MM.1S (cell line): ENCODE measurements around the gene TBC1D5.

ENCODE experiments used
- DNase-seq: peaks from one replicate; pipeline ENCODE4 v3.0.0-alpha.2; 2015
- H2AFZ ChIP-seq: fragments of 300-600 bp; sonication (generic); 2 replicates; pipeline ENCODE4 v1.6.0; 2016; ENCODE audit warnings: antibody characterized with exemption, low read length
- H3F3A ChIP-seq: fragments of 300-600 bp; sonication (generic); 2 replicates; pipeline ENCODE4 v1.6.1; 2016; ENCODE audit warnings: mild to moderate bottlenecking, antibody characterized with exemption, low read length, moderate library complexity, mixed read lengths; ENCODE audit not compliant: insufficient read depth
- H3K27ac ChIP-seq: fragments of 300-600 bp; sonication (generic); 2 replicates; pipeline ENCODE4 v1.5.1; 2016; ENCODE audit warnings: mild to moderate bottlenecking, low read length
- H3K27me3 ChIP-seq: fragments of 300-600 bp; sonication (generic); replicated peaks from 2 replicates; pipeline ENCODE4 v1.6.0; 2016; ENCODE audit warnings: low read length; ENCODE audit not compliant: insufficient read depth
- H3K36me3 ChIP-seq: fragments of 300-600 bp; sonication (generic); replicated peaks from 2 replicates; pipeline ENCODE4 v1.6.1; 2016; ENCODE audit warnings: mild to moderate bottlenecking, low read length, mixed read lengths; ENCODE audit not compliant: insufficient read depth
- H3K4me1 ChIP-seq: fragments of 300-600 bp; sonication (generic); 2 replicates; pipeline ENCODE4 v1.6.1; 2016; ENCODE audit warnings: low read length, mixed read lengths
- H3K4me2 ChIP-seq: fragments of 300-600 bp; sonication (generic); 2 replicates; pipeline ENCODE4 v1.6.0; 2016; ENCODE audit warnings: low read depth, low read length
- H3K4me3 ChIP-seq: fragments of 300-600 bp; sonication (generic); 2 replicates; pipeline ENCODE4 v1.5.1; 2016; ENCODE audit warnings: low read length, mixed read lengths
- H3K79me2 ChIP-seq: fragments of 300-600 bp; sonication (generic); 2 replicates; pipeline ENCODE4 v1.6.1; 2016; ENCODE audit warnings: mixed run types, low read length, mixed read lengths
- H3K9ac ChIP-seq: fragments of 300-600 bp; sonication (generic); 2 replicates; pipeline ENCODE4 v1.6.1; 2016; ENCODE audit warnings: low read length, mixed read lengths
- H3K9me2 ChIP-seq: fragments of 300-600 bp; sonication (generic); replicated peaks from 2 replicates; pipeline ENCODE4 v1.6.1; 2016; ENCODE audit warnings: mild to moderate bottlenecking, low read length, mixed read lengths; ENCODE audit not compliant: insufficient read depth
- H3K9me3 ChIP-seq: fragments of 300-600 bp; sonication (generic); replicated peaks from 2 replicates; pipeline ENCODE4 v1.6.1; 2016; ENCODE audit warnings: mild to moderate bottlenecking, low read length, mixed read lengths; ENCODE audit not compliant: insufficient read depth
- H4K20me1 ChIP-seq: fragments of 300-600 bp; sonication (generic); 2 replicates; pipeline ENCODE4 v1.6.1; 2016; ENCODE audit warnings: mild to moderate bottlenecking, low read length, moderate library complexity, mixed read lengths; ENCODE audit not compliant: insufficient read depth
- EZH2 ChIP-seq: fragments of 300-600 bp; sonication (generic); optimal IDR thresholded peaks from 2 replicates; pipeline ENCODE3; 2017; ENCODE audit warnings: low read depth, mild to moderate bottlenecking, antibody characterized with exemption, low read length, mixed read lengths
- EZH2phosphoT487 ChIP-seq: fragments of 300-600 bp; sonication (generic); IDR thresholded peaks from 2 replicates; pipeline ENCODE4 v1.6.1; 2018; ENCODE audit warnings: antibody characterized with exemption, low read length
- TF ChIP-seq, protein P1 (sequence below): fragments of 300-600 bp; sonication (generic); IDR thresholded peaks from 2 replicates; pipeline ENCODE4 v1.5.1; 2016; ENCODE audit warnings: antibody characterized with exemption, low read length, mixed read lengths

TBC1D5 gene

DNA sequence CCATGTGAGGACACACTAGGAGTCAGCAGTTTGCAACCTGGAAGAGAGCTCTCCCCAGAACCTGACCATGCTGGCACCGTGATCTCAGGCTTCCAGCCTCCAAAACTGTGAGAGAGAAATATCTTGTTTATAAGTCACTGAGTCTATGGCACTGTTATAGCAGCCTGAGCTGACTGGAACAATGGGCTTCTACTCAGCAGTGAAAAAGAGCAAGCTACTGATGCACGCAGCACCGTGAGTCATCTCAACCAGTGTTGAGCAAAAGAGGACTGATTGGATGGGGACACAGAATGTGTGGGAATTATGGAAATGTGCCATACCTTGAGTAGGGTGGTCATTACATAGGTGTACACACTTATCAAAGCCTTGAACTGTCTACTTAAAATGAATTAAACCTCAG lies 627.2 kb downstream of the TBC1D5 start:
- Histone ChIP-seq H3K36me3 (no peaks in the 10 kb centered on the region), H3K27me3 (no peaks in the 10 kb centered on the region), H3K9ac (no peak overlapping the region), H2AFZ (no peak overlapping the region), H3K27ac (no peak overlapping the region), H3F3A (no peaks in the 10 kb centered on the region), H3K9me2 (no peaks in the 10 kb centered on the region), H3K9me3 (no peaks in the 10 kb centered on the region), H3K4me3 (no peak overlapping the region), H3K4me2 (no peak overlapping the region), H3K4me1 (no peaks in the 10 kb centered on the region), H3K79me2 (no peaks in the 10 kb centered on the region), H4K20me1 (no peaks in the 10 kb centered on the region)
- no peak for TF ChIP-seq EZH2phosphoT487
- DNase-seq, result no peak

DNA sequence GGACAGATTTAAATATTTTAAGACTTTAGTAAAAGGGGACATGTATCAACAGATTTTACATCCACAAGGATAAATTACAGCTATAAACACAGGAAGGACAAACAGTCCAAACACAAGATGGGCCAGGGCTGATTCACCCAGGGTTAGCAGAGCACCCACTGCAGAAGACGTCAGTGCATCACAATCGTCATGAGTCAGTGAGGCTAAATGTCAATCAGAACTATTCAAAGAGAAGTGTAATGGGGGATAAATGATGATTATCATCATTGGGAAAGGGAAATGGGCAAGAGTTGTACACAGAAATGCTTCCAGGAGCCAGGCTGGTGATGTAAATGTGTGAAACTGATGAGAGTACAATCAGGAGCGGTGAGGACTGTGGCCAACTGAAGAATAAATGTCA lies 630.8 kb downstream of the TBC1D5 start:
- H4K20me1 ChIP-seq, result no peaks in the 10 kb centered on the region
- H2AFZ ChIP-seq, result no peak overlapping the region
- H3K27ac ChIP-seq, result no peak overlapping the region
- no peaks in the 10 kb centered on the region for H3K27me3 ChIP-seq
- no peak for DNase-seq
- TF ChIP-seq EZH2phosphoT487 (no peak), EZH2 (no peak)
- no peaks in the 10 kb centered on the region for H3K36me3 ChIP-seq
- H3K9me2 ChIP-seq, result no peaks in the 10 kb centered on the region
- no peak overlapping the region for H3K9ac ChIP-seq
- no peaks in the 10 kb centered on the region for H3K9me3 ChIP-seq
- H3F3A ChIP-seq, result no peaks in the 10 kb centered on the region
- H3K4me1 ChIP-seq, result no peaks in the 10 kb centered on the region
- H3K4me3 ChIP-seq, result no peak overlapping the region
- no peak overlapping the region for H3K4me2 ChIP-seq
- no peaks in the 10 kb centered on the region for H3K79me2 ChIP-seq

DNA sequence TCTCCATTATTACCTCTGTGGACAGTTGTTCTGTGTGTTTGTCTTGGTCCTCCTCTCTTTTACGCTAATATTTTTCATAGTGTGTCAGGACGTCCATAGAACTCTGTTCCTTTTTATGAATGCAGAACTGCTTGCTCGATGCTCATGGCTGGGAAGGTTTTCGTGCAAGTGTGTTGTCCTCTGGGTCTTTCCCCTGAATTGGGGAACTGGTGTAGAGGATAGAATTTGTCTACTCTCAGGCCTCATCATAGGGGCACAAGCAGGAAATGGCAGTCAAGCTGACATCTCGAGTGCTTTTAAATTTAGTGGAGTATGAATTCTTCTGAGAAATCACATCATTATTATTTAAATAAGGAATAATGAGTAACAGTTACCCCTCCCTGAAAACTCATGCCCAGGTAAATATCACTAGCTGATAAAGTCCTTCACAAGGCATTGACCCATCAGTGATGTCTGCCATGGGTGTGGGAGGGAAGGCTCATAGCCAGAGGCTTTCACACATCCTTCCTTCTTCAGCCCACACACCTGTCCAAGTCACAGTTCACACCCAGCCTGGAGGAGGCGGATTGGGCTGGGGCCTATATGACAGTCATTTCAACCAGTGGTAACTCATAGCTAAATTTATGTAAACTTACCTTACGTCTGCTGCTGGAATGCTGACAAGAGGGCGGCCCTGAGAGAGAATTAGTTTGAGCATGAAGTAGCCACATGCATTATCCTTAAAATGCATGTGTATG lies 631.6 kb downstream of the TBC1D5 start:
- H4K20me1 ChIP-seq, result no peaks in the 10 kb centered on the region
- no peak overlapping the region for H3K4me2 ChIP-seq
- no peak for DNase-seq
- H3K27me3 ChIP-seq, result no peaks in the 10 kb centered on the region
- no peak overlapping the region for H3K9ac ChIP-seq
- H2AFZ ChIP-seq, result no peak overlapping the region
- H3K36me3 ChIP-seq, result no peaks in the 10 kb centered on the region
- H3K27ac ChIP-seq, result no peak overlapping the region
- TF ChIP-seq EZH2 (no peak), EZH2phosphoT487 (no peak)
- TF ChIP-seq, protein P1, sequence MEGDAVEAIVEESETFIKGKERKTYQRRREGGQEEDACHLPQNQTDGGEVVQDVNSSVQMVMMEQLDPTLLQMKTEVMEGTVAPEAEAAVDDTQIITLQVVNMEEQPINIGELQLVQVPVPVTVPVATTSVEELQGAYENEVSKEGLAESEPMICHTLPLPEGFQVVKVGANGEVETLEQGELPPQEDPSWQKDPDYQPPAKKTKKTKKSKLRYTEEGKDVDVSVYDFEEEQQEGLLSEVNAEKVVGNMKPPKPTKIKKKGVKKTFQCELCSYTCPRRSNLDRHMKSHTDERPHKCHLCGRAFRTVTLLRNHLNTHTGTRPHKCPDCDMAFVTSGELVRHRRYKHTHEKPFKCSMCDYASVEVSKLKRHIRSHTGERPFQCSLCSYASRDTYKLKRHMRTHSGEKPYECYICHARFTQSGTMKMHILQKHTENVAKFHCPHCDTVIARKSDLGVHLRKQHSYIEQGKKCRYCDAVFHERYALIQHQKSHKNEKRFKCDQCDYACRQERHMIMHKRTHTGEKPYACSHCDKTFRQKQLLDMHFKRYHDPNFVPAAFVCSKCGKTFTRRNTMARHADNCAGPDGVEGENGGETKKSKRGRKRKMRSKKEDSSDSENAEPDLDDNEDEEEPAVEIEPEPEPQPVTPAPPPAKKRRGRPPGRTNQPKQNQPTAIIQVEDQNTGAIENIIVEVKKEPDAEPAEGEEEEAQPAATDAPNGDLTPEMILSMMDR, result no peak
- no peaks in the 10 kb centered on the region for H3K9me2 ChIP-seq
- H3K4me1 ChIP-seq, result no peaks in the 10 kb centered on the region
- H3K4me3 ChIP-seq, result no peak overlapping the region
- no peaks in the 10 kb centered on the region for H3K9me3 ChIP-seq
- no peaks in the 10 kb centered on the region for H3K79me2 ChIP-seq
- H3F3A ChIP-seq, result no peaks in the 10 kb centered on the region
